H1 (cell line): ENCODE measurements around the gene GPR137. TPM values are rescaled to one million over a fixed set of nuclear protein-coding genes. Genes with fewer than 3 reads are reported as not detected.

Experiments used
- CTCF ChIA-PET: fragments of 300-600 bp; sonication (Branson Sonifier 250); formaldehyde crosslinking; loops from one replicate; lab custom pipeline; 2021; ENCODE audit not compliant: partially characterized antibody; lab: Charles Lee
- POLR2A ChIA-PET: fragments of 300-600 bp; sonication (Branson Sonifier 250); formaldehyde crosslinking; loops from one replicate; lab custom pipeline; 2021; ENCODE audit warnings: inconsistent platforms; ENCODE audit not compliant: partially characterized antibody; lab: Charles Lee
- DNase-seq, 2 experiments: peaks; one replicate each; pipeline versions ENCODE4 v3.0.0 to v3.0.0-alpha.2; 2010 to 2022; ENCODE audit warnings: low spot score in 2 of 2, low read depth in 1 of 2, mixed read lengths in 1 of 2
- FAIRE-seq: peaks from 2 replicates; lab custom pipeline; 2011; peaks lifted over from hg19 to GRCh38; lab: Jason Lieb, UNC
- H2AFZ ChIP-seq: 2 replicates; pipeline ENCODE4 v1.8.1; 2012; ENCODE audit warnings: low read length, inconsistent platforms
- H2AK5ac ChIP-seq: 2 replicates; pipeline ENCODE4 v1.6.1; 2013; ENCODE audit warnings: low read depth, low read length
- H2BK120ac ChIP-seq: replicated peaks from 2 replicates; pipeline ENCODE3; 2013; ENCODE audit warnings: low read depth, low read length, inconsistent platforms
- H2BK12ac ChIP-seq: 2 replicates; pipeline ENCODE4 v1.6.1; 2013; ENCODE audit warnings: low read depth, low read length
- H2BK15ac ChIP-seq: 2 replicates; pipeline ENCODE4 v1.6.1; 2013; ENCODE audit warnings: low read length
- H2BK20ac ChIP-seq: 2 replicates; pipeline ENCODE4 v1.6.1; 2013; ENCODE audit warnings: low read length
- H2BK5ac ChIP-seq: 2 replicates; pipeline ENCODE4 v1.6.1; 2013; ENCODE audit warnings: low read depth, low read length
- H3K14ac ChIP-seq: 2 replicates; pipeline ENCODE4 v1.6.1; 2013; ENCODE audit warnings: inconsistent platforms; ENCODE audit not compliant: insufficient read length
- H3K18ac ChIP-seq: 2 replicates; pipeline ENCODE4 v1.6.1; 2013; ENCODE audit warnings: low read length; ENCODE audit errors: extremely low read depth
- H3K23ac ChIP-seq: 2 replicates; pipeline ENCODE4 v1.6.1; 2013; ENCODE audit warnings: inconsistent platforms; ENCODE audit not compliant: insufficient read length
- H3K23me2 ChIP-seq: 2 replicates; pipeline ENCODE4 v1.6.1; 2013; ENCODE audit warnings: low read depth, low read length
- H3K27ac ChIP-seq: 2 replicates; pipeline ENCODE4 v1.6.1; 2011; ENCODE audit warnings: low read depth, low read length, inconsistent platforms
- H3K27me3 ChIP-seq, 4 experiments: replicated peaks in 1 of 4; 1 replicate in 1 of 4; 2 replicates in 3 of 4; pipeline versions ENCODE4 v1.6.1 to v1.8.1; 2011 to 2013; ENCODE audit warnings: low read length in 3 of 4, mild to moderate bottlenecking in 3 of 4, inconsistent platforms in 2 of 4, mixed read lengths in 2 of 4, moderate library complexity in 1 of 4; ENCODE audit not compliant: control insufficient read depth in 3 of 4, insufficient read depth in 3 of 4; ENCODE audit errors: extremely low read depth in 1 of 4
- H3K36me3 ChIP-seq, 4 experiments: 2 replicates each; pipeline versions ENCODE4 v1.6.1 to v1.8.1; 2011 to 2013; ENCODE audit warnings: mild to moderate bottlenecking in 4 of 4, low read length in 3 of 4, moderate library complexity in 2 of 4, control low read depth in 1 of 4, inconsistent platforms in 1 of 4; ENCODE audit not compliant: insufficient read depth in 4 of 4, control insufficient read depth in 2 of 4
- H3K4ac ChIP-seq: replicated peaks from 2 replicates; pipeline ENCODE3; 2013; ENCODE audit warnings: low read length, low read depth, mixed read lengths, inconsistent platforms; ENCODE audit not compliant: insufficient read length
- H3K4me1 ChIP-seq, 4 experiments: replicated peaks in 1 of 4; 1 replicate in 1 of 4; 2 replicates in 3 of 4; pipeline versions ENCODE4 v1.6.1 to v1.8.1; 2011 to 2013; ENCODE audit warnings: low read length in 3 of 4, inconsistent platforms in 2 of 4, mixed read lengths in 1 of 4; ENCODE audit not compliant: insufficient read depth in 4 of 4, control insufficient read depth in 3 of 4
- H3K4me2 ChIP-seq, 2 experiments: 2 replicates each; pipeline versions ENCODE4 v1.6.1 to v1.8.1; 2011 to 2013; ENCODE audit warnings: low read depth in 2 of 2, low read length in 2 of 2, control low read depth in 1 of 2, inconsistent platforms in 1 of 2, mild to moderate bottlenecking in 1 of 2; ENCODE audit not compliant: insufficient read depth in 1 of 2
- H3K4me3 ChIP-seq, 4 experiments: fragments of 200-600, 300-600 bp in 1 of 4; sonication (generic), shearing (Covaris generic), sonication (Bioruptor Twin) in 1 of 4; 2 replicates each; pipeline versions ENCODE4 v1.5.1 to v1.8.1; 2011 to 2016; ENCODE audit warnings: low read length in 4 of 4, low read depth in 3 of 4, control low read depth in 2 of 4, inconsistent platforms in 2 of 4, mild to moderate bottlenecking in 2 of 4, mixed read lengths in 1 of 4, moderate library complexity in 1 of 4; ENCODE audit not compliant: insufficient read depth in 2 of 4; ENCODE audit errors: extremely low read depth in 1 of 4
- H3K56ac ChIP-seq: replicated peaks from 2 replicates; pipeline ENCODE3; 2013; ENCODE audit warnings: low read depth, mild to moderate bottlenecking, mixed read lengths, low read length, inconsistent platforms; ENCODE audit not compliant: insufficient read length
- H3K79me1 ChIP-seq: 2 replicates; pipeline ENCODE4 v1.6.1; 2013; ENCODE audit warnings: low read depth, low read length, control low read depth
- H3K79me2 ChIP-seq, 2 experiments: 2 replicates each; pipeline versions ENCODE4 v1.6.1 to v1.8.1; 2012 to 2013; ENCODE audit warnings: low read length in 2 of 2, mild to moderate bottlenecking in 2 of 2, inconsistent platforms in 1 of 2; ENCODE audit not compliant: insufficient read depth in 2 of 2, control insufficient read depth in 1 of 2
- H3K9ac ChIP-seq, 4 experiments: replicated peaks in 1 of 4; 1 replicate in 1 of 4; 2 replicates in 3 of 4; pipeline versions ENCODE4 v1.6.1 to v1.8.1; 2011 to 2013; ENCODE audit warnings: low read depth in 3 of 4, low read length in 3 of 4, control low read depth in 2 of 4, mild to moderate bottlenecking in 2 of 4, moderate library complexity in 2 of 4, inconsistent platforms in 1 of 4; ENCODE audit errors: extremely low read depth in 1 of 4
- H3K9me3 ChIP-seq, 2 experiments: 2 replicates each; pipeline versions ENCODE4 v1.6.1 to v1.8.1; 2012 to 2013; ENCODE audit warnings: mild to moderate bottlenecking in 2 of 2, moderate library complexity in 2 of 2, control low read depth in 1 of 2, inconsistent platforms in 1 of 2, low read depth in 1 of 2, low read length in 1 of 2, mixed read lengths in 1 of 2; ENCODE audit not compliant: insufficient read depth in 2 of 2
- H4K20me1 ChIP-seq, 2 experiments: replicated peaks in 1 of 2; 2 replicates each; pipeline versions ENCODE3 to v1.8.1; 2011 to 2013; ENCODE audit warnings: inconsistent platforms in 2 of 2, low read length in 2 of 2, mild to moderate bottlenecking in 1 of 2; ENCODE audit not compliant: insufficient read depth in 2 of 2, control insufficient read depth in 1 of 2
- H4K5ac ChIP-seq: 2 replicates; pipeline ENCODE4 v1.6.1; 2013; ENCODE audit warnings: low read length, low read depth, mixed read lengths, inconsistent platforms; ENCODE audit not compliant: insufficient read length
- H4K8ac ChIP-seq: 2 replicates; pipeline ENCODE4 v1.8.0; 2013; ENCODE audit warnings: mild to moderate bottlenecking, moderate library complexity, low read length, inconsistent platforms; ENCODE audit not compliant: insufficient read depth; ENCODE audit errors: extremely low read depth
- H4K91ac ChIP-seq: replicated peaks from 2 replicates; pipeline ENCODE3; 2013; ENCODE audit warnings: low read length, mixed read lengths, inconsistent platforms; ENCODE audit not compliant: insufficient read length
- EGR1 ChIP-seq: IDR thresholded peaks from 2 replicates; pipeline ENCODE4 v1.6.1; 2011; ENCODE audit warnings: low read depth, low read length, borderline replicate concordance
- EZH2 ChIP-seq: fragments of 200-600 bp; sonication (generic); IDR thresholded peaks from 2 replicates; pipeline ENCODE4 v1.7.1; 2012; ENCODE audit warnings: low read depth, mild to moderate bottlenecking, moderate library complexity, low read length, inconsistent platforms; ENCODE audit not compliant: severe bottlenecking
- GABPA ChIP-seq: IDR thresholded peaks from 2 replicates; pipeline ENCODE4 v1.6.1; 2011; ENCODE audit warnings: mild to moderate bottlenecking, low read length, moderate library complexity, borderline replicate concordance; ENCODE audit not compliant: insufficient read depth
- HDAC2 ChIP-seq, 2 experiments: fragments of 300-600 bp in 1 of 2; sonication (generic) in 1 of 2; IDR thresholded peaks; 2 replicates each; pipeline ENCODE4 v1.6.1; 2011 to 2012; ENCODE audit warnings: low read depth in 2 of 2, low read length in 2 of 2, mild to moderate bottlenecking in 2 of 2, moderate library complexity in 2 of 2, borderline replicate concordance in 1 of 2, inconsistent platforms in 1 of 2
- KDM4A ChIP-seq: IDR thresholded peaks from one replicate; pipeline ENCODE4 v1.7.1; 2012; ENCODE audit warnings: low read depth, mild to moderate bottlenecking, moderate library complexity, low read length, inconsistent platforms; ENCODE audit not compliant: severe bottlenecking
- RFX5 ChIP-seq: IDR thresholded peaks from 2 replicates; pipeline ENCODE4 v1.6.1; 2011; ENCODE audit warnings: low read depth, low read length, improper control_type of control experiment, borderline replicate concordance
- SAP30 ChIP-seq: fragments of 300-600 bp; sonication (generic); IDR thresholded peaks from 2 replicates; pipeline ENCODE4 v1.7.1; 2012; ENCODE audit warnings: low read length, moderate library complexity, mild to moderate bottlenecking, inconsistent platforms; ENCODE audit not compliant: insufficient read depth, insufficient replicate concordance
- SUZ12 ChIP-seq: fragments of 200-600 bp; sonication (generic); IDR thresholded peaks from 2 replicates; pipeline ENCODE4 v1.6.1; 2012; ENCODE audit warnings: mild to moderate bottlenecking, inconsistent platforms, low read length, moderate library complexity, mixed read lengths
- TAF1 ChIP-seq: IDR thresholded peaks from 2 replicates; pipeline ENCODE4 v1.6.1; 2011; ENCODE audit warnings: mild to moderate bottlenecking, low read depth, low read length
- TEAD4 ChIP-seq: IDR thresholded peaks from 2 replicates; pipeline ENCODE4 v1.6.1; 2012; ENCODE audit warnings: low read depth, low read length, inconsistent platforms, mixed read lengths
- WGBS, 2 experiments: shearing (Covaris generic) in 1 of 2; methylation state at CpG; one replicate each; pipeline versions ENCODE4 v1.1.6 to v1.1.7; 2013 to 2015; ENCODE audit warnings: low lambda C conversion rate in 2 of 2, mixed read lengths in 2 of 2, inconsistent platforms in 1 of 2, low coverage in 1 of 2, missing lambda C conversion rate in 1 of 2; ENCODE audit not compliant: insufficient replicate concordance in 2 of 2, insufficient coverage in 1 of 2, insufficient read length in 1 of 2; ENCODE audit errors: extremely low coverage in 1 of 2, missing lambda C conversion rate in 1 of 2; 5-methylcytosine and 5-hydroxymethylcytosine counted together
- polyA plus RNA-seq, 7 experiments: library from polyadenylated mRNA; depleted of rRNA in 3 of 7; stranded (reverse) in 5 of 7; unstranded in 2 of 7; fragments of >200 nt in 5 of 7; fragments of 200-250 nt in 2 of 7; gene quantifications; 1 replicate in 5 of 7; 2 replicates in 1 of 7; 4 replicates in 1 of 7; pipeline versions ENCODE4 v1.2.1 to v1.2.3, GENCODE V29; 2011 to 2013; ENCODE audit warnings: missing spikeins in 2 of 7, mixed read lengths in 2 of 7
- total RNA-seq: library from RNA; stranded (reverse); fragmentation: NEBNext Ultra II Directional; extraction: Animal tissue kit (Norgen Biotek cat#: 25700); gene quantifications from 2 replicates; pipeline ENCODE4 v1.2.1, GENCODE V29; 2021

GPR137 gene
- total and polyA plus RNA-seq, 2 of the 8 experiments (the other 6 are each of a cell fraction or from before 2014, with no cell fraction given), result 36.2 to 37.8 TPM

- no peaks in the 10 kb centered on the region; a peak in 1 of 8 replicates for H3K36me3 ChIP-seq
- peak within 1 kb of the TSS; percentile 20; the same call in 1 of the 2 replicates for H2BK12ac ChIP-seq
- no peaks in the 10 kb centered on the region for H3K79me1 ChIP-seq
- H3K23ac ChIP-seq, result no peak within 1 kb of the TSS
- H2AK5ac ChIP-seq, result no peak within 1 kb of the TSS
- H3K9ac ChIP-seq, result no peak within 1 kb of the TSS
- peak within 1 kb of the TSS; percentile 28; the same call in 1 of the 2 replicates for H2BK20ac ChIP-seq
- peak within 1 kb of the TSS; percentile 86 for H4K8ac ChIP-seq
- peaks cover 52 to 74% (median 62%) of the 10 kb centered on the region in 4 experiments for H3K27me3 ChIP-seq
- no peak within 1 kb of the TSS for H3K56ac ChIP-seq
- peaks cover 10% of the 10 kb centered on the region; the same call in 1 of the 2 replicates for H3K23me2 ChIP-seq
- H4K20me1 ChIP-seq, result peaks cover 0 to 13% of the 10 kb centered on the region in 2 experiments
- H3K4ac ChIP-seq, result no peak within 1 kb of the TSS
- no peaks in the 10 kb centered on the region; a peak in 1 of 4 replicates for H3K9me3 ChIP-seq
- peak within 1 kb of the TSS; percentile 94 for H4K91ac ChIP-seq
- H3K4me2 ChIP-seq, result peak within 1 kb of the TSS; percentile 59 to 66
- H3K4me1 ChIP-seq, result peaks cover 3 to 27% (median 18%) of the 10 kb centered on the region in 4 experiments; a peak in 6 of 7 replicates
- H3K18ac ChIP-seq, result peak within 1 kb of the TSS; percentile 64; the same call in 1 of the 2 replicates
- FAIRE-seq, result no peak
- no peak within 1 kb of the TSS for H3K14ac ChIP-seq
- H3K79me2 ChIP-seq, result no peaks in the 10 kb centered on the region
- ChIA-PET POLR2A (interaction anchor here (0.7 to 5.6 kb wide), 8 partner anchors 12 to 89 kb away, joined by 3 to 57 read pairs (median 4); partner anchors contain the start of genes GPR137, NUDT22 and TRPT1), CTCF (interaction anchor here (0.5 to 20.8 kb wide), 19 partner anchors 12 to 1965 kb away, joined by 3 to 614 read pairs (median 4); partner anchors contain the start of genes BAD, CCDC88B, FERMT3 and GPR137)
- peak within 1 kb of the TSS; percentile 95; the same call in 1 of the 2 replicates for H2BK15ac ChIP-seq
- H4K5ac ChIP-seq, result no peak within 1 kb of the TSS
- peak in 1 of 2 experiments; percentile 83 for DNase-seq
- peak within 1 kb of the TSS; percentile 7 to 49 (median 16); a peak in 7 of 8 replicates for H3K4me3 ChIP-seq
- no peak within 1 kb of the TSS for H3K27ac ChIP-seq
- no peak within 1 kb of the TSS for H2BK5ac ChIP-seq
- H2BK120ac ChIP-seq, result peak within 1 kb of the TSS; percentile 59
- H2AFZ ChIP-seq, result no peak within 1 kb of the TSS
- 17% methylated on average over 29 of the region's 54 CpGs; no CpG with 5 or more reads in 1 of the 2 experiments for WGBS, 2 experiments
- TF ChIP-seq RFX5 (no peak), SUZ12 (peak; percentile 81; the same call in 1 of the 2 replicates), EZH2 (peak; percentile 91), SAP30 (no peak), KDM4A (no peak), HDAC2 (IDR thresholded peaks at IDR 0.05; ENCODE audit: borderline replicate concordance in 1 of 2, low read depth in 2 of 2, low read length in 2 of 2) (no peak), GABPA (no peak), TEAD4 (no peak), EGR1 (no peak), TAF1 (no peak)
These were observed 14.4 kb downstream of the GPR137 start, which contains the start of gene CATSPERZ for GRCh38 chr11:64299847-64300648. CATSPERZ (plus strand) TSS chr11:64300358; CDS start chr11:64300411, 53 bp downstream.
